BJ (cell line): Measurements from ENCODE around the gene PDE8B. TPM values are rescaled to one million over a fixed set of nuclear protein-coding genes. Genes with fewer than 3 reads are reported as not detected.

Experiments used
- CTCF ChIA-PET: fragments of 350-600 bp; formaldehyde crosslinking; extraction: SDS; loops from one replicate; lab custom pipeline; 2021; ENCODE audit warnings: antibody characterized with exemption, inconsistent platforms; lab: Yijun Ruan, JAX
- POLR2A ChIA-PET: fragments of 300-600 bp; sonication (Branson Sonifier 250); formaldehyde crosslinking; extraction: SDS; loops from one replicate; lab custom pipeline; 2021; ENCODE audit warnings: antibody characterized with exemption; lab: Charles Lee
- DNase-seq: peaks from one replicate; pipeline ENCODE4 v3.0.0-alpha.2; 2011; ENCODE audit warnings: low read depth
- H3K27me3 ChIP-seq: 2 replicates; pipeline ENCODE4 v1.6.0; 2011; ENCODE audit warnings: low read length; ENCODE audit not compliant: control insufficient read depth, insufficient read depth
- H3K36me3 ChIP-seq: 2 replicates; pipeline ENCODE4 v1.5.1; 2011; ENCODE audit warnings: low read length; ENCODE audit not compliant: control insufficient read depth, insufficient read depth
- H3K4me3 ChIP-seq: 2 replicates; pipeline ENCODE4 v1.5.1; 2011; ENCODE audit warnings: low read depth, mild to moderate bottlenecking, control low read depth, low read length
- polyA plus RNA-seq: library from polyadenylated mRNA; depleted of rRNA; stranded (reverse); fragments of >200 nt; gene quantifications from 2 replicates; pipeline ENCODE4 v1.2.3, GENCODE V29; 2011
- TF ChIP-seq, protein P1 (sequence below): IDR thresholded peaks from 2 replicates; pipeline ENCODE4 v1.5.1; 2011; ENCODE audit warnings: low read depth, mild to moderate bottlenecking, control low read depth, inconsistent platforms, low read length, moderate library complexity; ENCODE audit not compliant: insufficient read depth

Gene PDE8B
- polyA plus RNA-seq, 1 experiment: 2.2 TPM

DNA sequence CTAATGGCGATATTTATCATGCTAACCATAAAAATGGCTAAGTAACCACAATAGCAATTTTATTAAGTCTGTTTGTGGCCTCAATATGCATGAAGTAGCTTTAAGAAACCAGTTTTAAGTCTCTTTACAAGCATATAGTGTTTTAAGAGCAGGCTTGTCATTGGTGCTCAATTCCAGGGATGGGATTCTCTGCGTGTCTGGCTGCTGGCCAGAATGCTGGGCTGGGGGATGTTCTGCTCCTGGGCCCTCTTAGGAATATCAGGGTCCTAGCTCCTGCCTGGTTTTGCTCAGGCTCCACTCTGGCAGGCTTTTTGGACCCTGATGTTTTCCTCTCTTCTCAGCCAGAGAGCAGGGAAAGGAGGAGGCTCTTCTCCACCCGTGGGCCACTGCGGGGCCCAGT is 127.2 kb downstream of the PDE8B start:
- POLR2A ChIA-PET: no interaction called here
- TF ChIP-seq, protein P1, sequence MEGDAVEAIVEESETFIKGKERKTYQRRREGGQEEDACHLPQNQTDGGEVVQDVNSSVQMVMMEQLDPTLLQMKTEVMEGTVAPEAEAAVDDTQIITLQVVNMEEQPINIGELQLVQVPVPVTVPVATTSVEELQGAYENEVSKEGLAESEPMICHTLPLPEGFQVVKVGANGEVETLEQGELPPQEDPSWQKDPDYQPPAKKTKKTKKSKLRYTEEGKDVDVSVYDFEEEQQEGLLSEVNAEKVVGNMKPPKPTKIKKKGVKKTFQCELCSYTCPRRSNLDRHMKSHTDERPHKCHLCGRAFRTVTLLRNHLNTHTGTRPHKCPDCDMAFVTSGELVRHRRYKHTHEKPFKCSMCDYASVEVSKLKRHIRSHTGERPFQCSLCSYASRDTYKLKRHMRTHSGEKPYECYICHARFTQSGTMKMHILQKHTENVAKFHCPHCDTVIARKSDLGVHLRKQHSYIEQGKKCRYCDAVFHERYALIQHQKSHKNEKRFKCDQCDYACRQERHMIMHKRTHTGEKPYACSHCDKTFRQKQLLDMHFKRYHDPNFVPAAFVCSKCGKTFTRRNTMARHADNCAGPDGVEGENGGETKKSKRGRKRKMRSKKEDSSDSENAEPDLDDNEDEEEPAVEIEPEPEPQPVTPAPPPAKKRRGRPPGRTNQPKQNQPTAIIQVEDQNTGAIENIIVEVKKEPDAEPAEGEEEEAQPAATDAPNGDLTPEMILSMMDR: no peak
- no peaks in the 10 kb centered on the region; the same call in 1 of the 2 replicates for H3K27me3 ChIP-seq
- CTCF ChIA-PET: interaction anchor here (1.0 to 1.3 kb wide), 2 partner anchors 10 to 16 kb away, joined by 3 read pairs; no protein-coding TSS in a partner anchor
- DNase-seq: no peak
- no peaks in the 10 kb centered on the region; the same call in 1 of the 2 replicates for H3K36me3 ChIP-seq
- no peak overlapping the region for H3K4me3 ChIP-seq

DNA sequence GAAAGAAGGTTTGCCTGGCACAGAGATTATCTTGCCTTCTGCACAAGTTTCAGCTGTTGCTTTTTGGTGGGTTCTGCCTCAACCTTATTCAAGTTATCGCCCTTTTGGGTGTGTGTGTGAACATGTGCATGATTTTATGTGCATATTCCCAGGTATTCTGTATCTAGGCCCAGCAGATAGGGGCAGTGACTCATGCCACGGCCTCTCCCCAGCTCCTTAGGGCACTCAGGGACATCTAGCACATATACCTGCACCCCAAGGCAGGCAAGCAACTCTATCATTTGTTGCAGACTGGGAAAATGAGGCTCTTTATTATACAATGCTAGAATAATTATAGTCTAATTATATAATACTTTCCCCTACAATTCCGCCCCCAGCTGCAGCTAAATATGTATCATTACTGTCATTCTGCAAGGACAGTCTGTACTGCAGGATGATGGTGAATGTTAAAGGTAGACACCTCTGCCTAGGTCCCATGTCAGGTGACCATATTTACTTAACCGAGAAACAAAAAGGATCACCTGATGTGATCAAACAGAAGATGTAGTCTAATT is 128.9 kb downstream of the PDE8B start:
- CTCF ChIA-PET: no interaction called here
- POLR2A ChIA-PET: no interaction called here
- H3K27me3 ChIP-seq: no peaks in the 10 kb centered on the region
- no peaks in the 10 kb centered on the region; the same call in 1 of the 2 replicates for H3K36me3 ChIP-seq
- H3K4me3 ChIP-seq: no peak overlapping the region
- TF ChIP-seq, protein P1: no peak
- DNase-seq: no peak

DNA sequence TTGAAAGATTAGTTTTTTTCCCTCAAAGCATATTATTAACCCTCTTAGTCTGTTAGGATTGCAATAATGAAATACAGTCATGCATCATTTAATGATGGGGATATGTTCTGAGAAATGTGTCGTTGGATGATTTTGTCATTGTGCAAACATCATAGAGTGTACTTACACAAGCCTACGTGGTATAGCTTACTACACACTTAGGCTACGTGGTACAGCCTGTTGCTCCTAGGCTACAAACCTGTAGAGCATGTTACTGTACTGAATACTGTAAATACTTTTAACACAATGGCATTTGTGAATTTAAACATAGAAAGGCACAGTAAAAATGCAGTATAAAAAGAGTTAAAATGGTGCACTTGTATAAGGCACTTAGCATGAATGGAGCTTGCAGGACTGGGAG is 132.7 kb downstream of the PDE8B start:
- no peak overlapping the region for H3K4me3 ChIP-seq
- H3K36me3 ChIP-seq: no peaks in the 10 kb centered on the region
- CTCF ChIA-PET: interaction anchor here (0.7 to 1.2 kb wide), 2 partner anchors 14 to 20 kb away, joined by 3 read pairs; no protein-coding TSS in a partner anchor
- H3K27me3 ChIP-seq: no peaks in the 10 kb centered on the region; the same call in 1 of the 2 replicates
- TF ChIP-seq, protein P1: no peak
- no peak for DNase-seq
- POLR2A ChIA-PET: interaction anchor here (0.5 kb wide), 1 partner anchor 194 kb away, joined by 3 read pairs; no protein-coding TSS in a partner anchor

DNA sequence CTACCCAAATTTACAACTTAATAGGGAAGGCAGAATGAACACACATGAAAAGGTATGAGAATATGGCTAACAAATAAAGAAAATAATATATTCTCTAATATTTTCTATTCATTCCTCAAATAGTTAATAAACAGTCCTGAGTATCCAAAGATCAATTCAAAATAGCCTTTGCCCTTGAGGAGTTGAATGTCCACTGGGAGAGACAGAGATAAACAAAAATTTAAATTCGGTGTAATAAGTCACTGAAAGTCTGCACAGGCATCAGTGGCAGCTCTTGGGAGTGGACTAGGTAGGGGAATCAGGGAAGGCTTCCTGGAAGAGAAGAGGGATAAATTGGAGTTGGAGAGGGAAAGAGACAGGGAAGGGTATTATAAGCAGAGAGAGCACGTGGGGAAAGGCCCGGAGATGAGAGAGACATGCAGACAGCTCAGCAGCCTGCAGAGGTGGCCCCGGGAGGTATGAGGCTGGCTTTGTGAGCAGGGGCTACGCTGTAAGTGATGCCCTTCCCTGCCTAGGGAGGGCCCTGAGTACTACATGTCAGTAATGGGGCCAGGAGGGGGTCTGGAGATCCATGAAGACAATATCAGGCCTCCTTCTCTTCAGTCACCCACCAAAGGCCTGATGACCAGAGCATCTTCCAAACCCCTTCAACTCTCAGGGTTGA is 137.1 kb downstream of the PDE8B start:
- POLR2A ChIA-PET: no interaction called here
- CTCF ChIA-PET: interaction anchor here (0.9 to 1.0 kb wide), 2 partner anchors 8 to 11 kb away, joined by 3 to 4 read pairs; no protein-coding TSS in a partner anchor
- no peak for DNase-seq
- Histone ChIP-seq H3K36me3 (no peaks in the 10 kb centered on the region), H3K4me3 (no peak overlapping the region), H3K27me3 (peaks cover 1% of the 10 kb centered on the region)
- TF ChIP-seq, protein P1: no peak

DNA sequence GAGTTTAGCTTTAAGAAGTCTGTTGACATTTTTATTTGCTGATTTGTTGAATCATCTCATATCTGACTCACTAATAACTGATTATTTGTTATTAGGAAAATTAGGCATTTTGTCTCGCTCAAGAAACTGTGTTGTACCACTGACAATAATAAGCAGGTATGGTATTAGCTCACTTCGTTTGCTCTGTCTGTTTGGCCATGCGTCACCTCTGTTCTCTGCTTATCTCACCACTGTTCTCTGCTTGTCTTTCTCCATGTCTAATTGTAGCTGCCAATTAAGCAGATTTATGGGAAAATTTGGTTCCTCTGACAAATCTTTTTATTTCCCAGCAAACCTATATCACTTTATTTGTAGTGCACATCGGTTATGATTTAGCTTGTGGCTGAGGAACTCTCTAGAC is 142.8 kb downstream of the PDE8B start:
- TF ChIP-seq, protein P1: no peak
- ChIA-PET CTCF (interaction anchor here (0.9 to 1.2 kb wide), 2 partner anchors 16 to 22 kb away, joined by 3 read pairs; no protein-coding TSS in a partner anchor), POLR2A (no interaction called here)
- H3K36me3 ChIP-seq: no peaks in the 10 kb centered on the region
- H3K27me3 ChIP-seq: peaks cover 1% of the 10 kb centered on the region; the same call in 1 of the 2 replicates
- DNase-seq: no peak
- H3K4me3 ChIP-seq: no peak overlapping the region
